Astrocyte (in vitro differentiated cells and primary cell): ENCODE results near the gene LPGAT1. TPM values are rescaled to one million over a fixed set of nuclear protein-coding genes. Genes with fewer than 3 reads are reported as not detected.

Source experiments
- DNase-seq: peaks from one replicate; pipeline ENCODE4 v3.0.0-alpha.2; 2010; ENCODE audit warnings: low read depth
- FAIRE-seq: peaks from 2 replicates; lab custom pipeline; 2011; peaks lifted over from hg19 to GRCh38; lab: Jason Lieb, UNC
- H2AFZ ChIP-seq: 2 replicates; pipeline ENCODE4 v1.6.0; 2012; ENCODE audit warnings: low read depth, low read length, inconsistent platforms
- H3K27ac ChIP-seq: 2 replicates; pipeline ENCODE4 v1.5.1; 2011; ENCODE audit warnings: low read depth, low read length, inconsistent platforms
- H3K27me3 ChIP-seq: 2 replicates; pipeline ENCODE4 v1.6.0; 2011; ENCODE audit warnings: low read length, inconsistent platforms; ENCODE audit not compliant: insufficient read depth
- H3K36me3 ChIP-seq: 2 replicates; pipeline ENCODE4 v1.5.1; 2011; ENCODE audit warnings: low read length, inconsistent platforms; ENCODE audit not compliant: insufficient read depth
- H3K4me1 ChIP-seq: 2 replicates; pipeline ENCODE4 v1.5.1; 2011; ENCODE audit warnings: low read length, inconsistent platforms; ENCODE audit not compliant: insufficient read depth
- H3K4me2 ChIP-seq: 2 replicates; pipeline ENCODE4 v1.6.0; 2012; ENCODE audit warnings: low read length, inconsistent platforms
- H3K4me3 ChIP-seq: 2 replicates; pipeline ENCODE4 v1.5.1; 2011; ENCODE audit warnings: low read depth, mild to moderate bottlenecking, low read length, inconsistent platforms; ENCODE audit not compliant: insufficient read depth
- H3K79me2 ChIP-seq: 2 replicates; pipeline ENCODE4 v1.6.0; 2012; ENCODE audit warnings: mild to moderate bottlenecking, low read length, inconsistent platforms; ENCODE audit not compliant: insufficient read depth
- H3K9ac ChIP-seq: 2 replicates; pipeline ENCODE4 v1.6.0; 2012; ENCODE audit warnings: mild to moderate bottlenecking, low read length, inconsistent platforms
- H3K9me3 ChIP-seq: 2 replicates; pipeline ENCODE4 v1.5.1; 2012; ENCODE audit warnings: low read depth, mild to moderate bottlenecking, low read length, inconsistent platforms; ENCODE audit not compliant: insufficient read depth
- H4K20me1 ChIP-seq: 2 replicates; pipeline ENCODE4 v1.6.0; 2012; ENCODE audit warnings: low read length, inconsistent platforms; ENCODE audit not compliant: insufficient read depth
- H3K27ac Mint-ChIP-seq: one replicate; pipeline ENCODE4 v1.8.0; 2021; ENCODE audit warnings: mild to moderate bottlenecking, mixed read lengths; ENCODE audit not compliant: unreplicated experiment
- H3K27me3 Mint-ChIP-seq: one replicate; pipeline ENCODE4 v1.8.0; 2021; ENCODE audit warnings: low read depth, mixed read lengths; ENCODE audit not compliant: unreplicated experiment
- H3K36me3 Mint-ChIP-seq: one replicate; pipeline ENCODE4 v1.8.0; 2021; ENCODE audit warnings: low read depth, mixed read lengths; ENCODE audit not compliant: unreplicated experiment
- H3K4me1 Mint-ChIP-seq: one replicate; pipeline ENCODE4 v1.8.0; 2021; ENCODE audit warnings: low read depth, mixed read lengths; ENCODE audit not compliant: unreplicated experiment
- H3K4me3 Mint-ChIP-seq: one replicate; pipeline ENCODE4 v1.8.0; 2021; ENCODE audit warnings: mild to moderate bottlenecking, moderate library complexity, mixed read lengths; ENCODE audit not compliant: unreplicated experiment
- H3K9me3 Mint-ChIP-seq: one replicate; pipeline ENCODE4 v1.8.0; 2021; ENCODE audit warnings: mild to moderate bottlenecking, mixed read lengths; ENCODE audit not compliant: unreplicated experiment
- EZH2 ChIP-seq: IDR thresholded peaks from 2 replicates; pipeline ENCODE4 v1.6.1; 2012; ENCODE audit warnings: mild to moderate bottlenecking, low read length, inconsistent platforms; ENCODE audit not compliant: insufficient read depth
- total RNA-seq: library from RNA; stranded (reverse); gene quantifications from 2 replicates; pipeline ENCODE4 v1.2.1, GENCODE V29; 2021
- TF ChIP-seq, protein P1 (sequence below): IDR thresholded peaks from 2 replicates; pipeline ENCODE4 v1.5.1; 2011; ENCODE audit warnings: low read depth, mild to moderate bottlenecking, inconsistent platforms, low read length, moderate library complexity; ENCODE audit not compliant: insufficient read depth

Gene LPGAT1
- total RNA-seq, 1 donor from 2014 or later: 36.7 TPM

DNA sequence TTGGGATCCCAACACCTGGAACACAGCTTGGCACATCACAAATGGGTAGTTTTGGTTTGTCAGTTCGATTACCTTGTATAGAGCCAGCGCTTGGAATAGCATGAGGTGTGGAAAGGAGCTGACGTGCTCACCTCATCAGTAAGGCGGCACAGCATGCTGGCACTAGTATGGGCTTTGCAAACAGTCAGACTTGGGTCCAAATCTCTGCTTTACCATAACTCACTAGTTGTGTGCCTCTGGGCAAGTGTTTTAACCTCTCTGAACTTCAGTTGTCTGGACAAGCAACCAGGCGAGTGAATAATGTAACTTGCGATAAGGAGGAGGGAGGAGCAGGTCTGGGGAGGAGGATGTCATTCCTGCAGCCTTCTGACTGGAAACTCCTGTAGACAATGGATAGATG, 128.8 kb downstream of the LPGAT1 start:
- H3K4me3 ChIP-seq: no peak overlapping the region
- Mint-ChIP-seq H3K27me3 (peaks cover 32% of the 10 kb centered on the region), H3K4me1 (no peaks in the 10 kb centered on the region), H3K27ac (no peak overlapping the region), H3K9me3 (no peaks in the 10 kb centered on the region), H3K4me3 (no peak overlapping the region), H3K36me3 (no peaks in the 10 kb centered on the region)
- no peaks in the 10 kb centered on the region for H3K36me3 ChIP-seq
- H3K9ac ChIP-seq: no peak overlapping the region
- no peaks in the 10 kb centered on the region for H3K9me3 ChIP-seq
- no peaks in the 10 kb centered on the region for H4K20me1 ChIP-seq
- H3K79me2 ChIP-seq: no peaks in the 10 kb centered on the region
- FAIRE-seq (no peak), DNase-seq (no peak)
- H2AFZ ChIP-seq: no peak overlapping the region
- no peak overlapping the region for H3K27ac ChIP-seq
- no peak for TF ChIP-seq EZH2
- TF ChIP-seq, protein P1, sequence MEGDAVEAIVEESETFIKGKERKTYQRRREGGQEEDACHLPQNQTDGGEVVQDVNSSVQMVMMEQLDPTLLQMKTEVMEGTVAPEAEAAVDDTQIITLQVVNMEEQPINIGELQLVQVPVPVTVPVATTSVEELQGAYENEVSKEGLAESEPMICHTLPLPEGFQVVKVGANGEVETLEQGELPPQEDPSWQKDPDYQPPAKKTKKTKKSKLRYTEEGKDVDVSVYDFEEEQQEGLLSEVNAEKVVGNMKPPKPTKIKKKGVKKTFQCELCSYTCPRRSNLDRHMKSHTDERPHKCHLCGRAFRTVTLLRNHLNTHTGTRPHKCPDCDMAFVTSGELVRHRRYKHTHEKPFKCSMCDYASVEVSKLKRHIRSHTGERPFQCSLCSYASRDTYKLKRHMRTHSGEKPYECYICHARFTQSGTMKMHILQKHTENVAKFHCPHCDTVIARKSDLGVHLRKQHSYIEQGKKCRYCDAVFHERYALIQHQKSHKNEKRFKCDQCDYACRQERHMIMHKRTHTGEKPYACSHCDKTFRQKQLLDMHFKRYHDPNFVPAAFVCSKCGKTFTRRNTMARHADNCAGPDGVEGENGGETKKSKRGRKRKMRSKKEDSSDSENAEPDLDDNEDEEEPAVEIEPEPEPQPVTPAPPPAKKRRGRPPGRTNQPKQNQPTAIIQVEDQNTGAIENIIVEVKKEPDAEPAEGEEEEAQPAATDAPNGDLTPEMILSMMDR: no peak
- H3K4me2 ChIP-seq: no peak overlapping the region
- peaks cover 3% of the 10 kb centered on the region for H3K4me1 ChIP-seq
- H3K27me3 ChIP-seq: peaks cover 8% of the 10 kb centered on the region

DNA sequence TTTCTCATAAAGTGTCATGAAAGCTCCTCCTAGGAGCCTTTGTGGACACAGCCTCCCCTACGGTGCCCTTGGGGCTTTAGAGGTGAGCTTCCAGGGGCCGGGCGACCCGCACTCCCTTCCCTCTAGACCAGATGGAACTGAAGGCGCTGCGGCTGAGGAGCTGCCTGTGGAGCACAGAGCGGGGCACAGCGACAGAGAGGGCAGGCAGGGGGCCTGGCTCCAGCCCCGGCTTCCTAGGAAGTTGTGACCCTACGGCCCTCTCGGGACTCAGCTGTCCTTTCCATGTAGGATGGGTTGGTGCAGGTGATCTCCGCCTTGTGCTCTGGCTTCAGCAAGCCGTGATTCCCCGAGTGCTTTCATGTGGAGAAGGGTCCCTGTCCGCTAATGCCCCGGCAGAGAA, 131.5 kb downstream of the LPGAT1 start:
- Histone ChIP-seq H3K27ac (no peak overlapping the region), H3K36me3 (no peaks in the 10 kb centered on the region), H3K4me1 (peaks cover 3% of the 10 kb centered on the region), H3K79me2 (no peaks in the 10 kb centered on the region), H3K9ac (no peak overlapping the region), H4K20me1 (no peaks in the 10 kb centered on the region), H3K9me3 (no peaks in the 10 kb centered on the region), H3K4me2 (peak overlapping the region; percentile 84), H3K4me3 (no peak overlapping the region), H3K27me3 (peaks cover 8% of the 10 kb centered on the region), H2AFZ (peak overlapping the region; percentile 20)
- Mint-ChIP-seq H3K27ac (no peak overlapping the region), H3K9me3 (no peaks in the 10 kb centered on the region), H3K27me3 (peaks cover 29% of the 10 kb centered on the region), H3K4me1 (no peaks in the 10 kb centered on the region), H3K4me3 (no peak overlapping the region), H3K36me3 (no peaks in the 10 kb centered on the region)
- DNase-seq (no peak), FAIRE-seq (no peak)
- TF ChIP-seq, protein P1: no peak
- no peak for TF ChIP-seq EZH2

DNA sequence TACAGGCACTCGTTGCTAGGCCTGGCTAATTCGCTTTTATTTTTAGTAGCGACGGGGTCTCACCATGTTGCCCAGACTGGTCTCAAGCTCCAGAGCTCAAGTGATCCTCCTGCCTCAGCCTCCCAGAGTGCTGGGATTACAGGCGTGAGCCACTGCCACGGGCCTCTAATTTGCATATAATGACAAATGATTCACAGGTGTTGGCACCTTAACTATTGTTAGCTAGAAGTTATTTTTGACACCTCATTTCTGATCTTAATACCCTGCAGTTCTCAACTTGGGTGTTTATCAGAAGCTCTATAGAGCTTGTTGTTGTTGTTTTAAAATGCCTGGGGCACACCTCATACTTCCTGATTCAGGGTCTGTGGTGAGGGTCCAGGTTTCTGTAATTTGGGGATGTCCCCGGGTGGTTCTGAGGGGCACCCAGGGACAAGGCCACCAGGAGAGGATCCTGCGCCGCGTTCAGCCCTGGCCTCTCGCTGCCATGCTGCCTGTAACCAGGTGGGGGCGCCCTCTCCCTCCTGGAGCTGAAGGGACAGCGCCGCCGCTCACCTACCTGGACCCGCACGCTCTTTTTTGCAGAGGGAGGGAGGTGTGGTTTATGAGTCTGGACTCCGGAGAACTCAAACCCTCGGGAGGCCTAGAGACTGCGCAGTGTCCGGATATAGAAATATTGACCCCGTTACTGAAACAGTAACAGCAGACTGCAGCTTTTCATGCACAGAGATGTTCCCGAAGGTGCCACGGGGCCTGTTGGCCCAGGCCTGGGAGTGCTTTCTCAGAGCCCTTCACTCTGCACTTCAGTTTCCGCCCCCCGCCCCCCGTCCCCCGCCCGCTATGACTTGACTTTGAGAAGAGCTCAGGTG, 132.2 kb downstream of the LPGAT1 start:
- peak overlapping the region; percentile 45 for H3K4me3 Mint-ChIP-seq
- H3K79me2 ChIP-seq: no peaks in the 10 kb centered on the region

More for the DNA sequence above, 132.2 kb downstream of the LPGAT1 start:
- H3K27me3 Mint-ChIP-seq: peaks cover 26% of the 10 kb centered on the region
- H3K36me3 ChIP-seq: no peaks in the 10 kb centered on the region
- FAIRE-seq (no peak), DNase-seq (peak; percentile 29)
- H3K4me2 ChIP-seq: peak overlapping the region; percentile 84
- peak overlapping the region; percentile 80 for H2AFZ ChIP-seq
- no peaks in the 10 kb centered on the region for H3K9me3 ChIP-seq
- peaks cover 3% of the 10 kb centered on the region for H3K4me1 ChIP-seq
- H3K4me1 Mint-ChIP-seq: no peaks in the 10 kb centered on the region
- peak overlapping the region; percentile 37 for H3K4me3 ChIP-seq
- TF ChIP-seq EZH2: no peak
- TF ChIP-seq, protein P1: peak; percentile 84
- no peak overlapping the region for H3K27ac ChIP-seq
- no peak overlapping the region for H3K27ac Mint-ChIP-seq
- peaks cover 6% of the 10 kb centered on the region for H3K27me3 ChIP-seq
- H4K20me1 ChIP-seq: no peaks in the 10 kb centered on the region
- peaks cover 1% of the 10 kb centered on the region for H3K9me3 Mint-ChIP-seq
- no peak overlapping the region for H3K9ac ChIP-seq
- H3K36me3 Mint-ChIP-seq: no peaks in the 10 kb centered on the region
